GM12878 (cell line): ENCODE data around the gene NACC1.

Experiments used
- ATF7 ChIP-seq: fragments of 450-650 bp; IDR thresholded peaks from 2 replicates; pipeline ENCODE4 v1.6.1; 2016; ENCODE audit warnings: low read depth, mild to moderate bottlenecking
- CBX5 ChIP-seq: sonication (generic); IDR thresholded peaks from 2 replicates; pipeline ENCODE4 v1.6.1; 2016; ENCODE audit warnings: low read depth, moderate library complexity, mild to moderate bottlenecking, inconsistent platforms
- CHD2 ChIP-seq: IDR thresholded peaks from 2 replicates; pipeline ENCODE4 v1.6.1; 2011; ENCODE audit warnings: low read depth, low read length, improper control_type of control experiment, borderline replicate concordance
- CTCF ChIP-seq, 3 experiments: IDR thresholded peaks in 2 of 3; conservative IDR thresholded peaks in 1 of 3; 2 replicates each; pipeline ENCODE4 v1.5.1; 2011; ENCODE audit warnings: low read depth in 3 of 3, low read length in 3 of 3, mild to moderate bottlenecking in 3 of 3, control low read depth in 2 of 3, moderate library complexity in 2 of 3, inconsistent platforms in 1 of 3, mixed read lengths in 1 of 3; ENCODE audit not compliant: control insufficient read depth in 2 of 3, insufficient read depth in 1 of 3; ENCODE audit errors: extremely low read depth in 1 of 3
- EZH2 ChIP-seq: IDR thresholded peaks from 2 replicates; pipeline ENCODE4 v1.6.1; 2012; ENCODE audit warnings: low read depth, mild to moderate bottlenecking, control low read depth, inconsistent platforms, low read length, borderline replicate concordance; ENCODE audit not compliant: control insufficient read depth
- HDAC6 ChIP-seq: fragments of 200-600 bp; sonication (generic); IDR thresholded peaks from one replicate; pipeline ENCODE4 v1.8.0; 2017; ENCODE audit warnings: antibody characterized with exemption; ENCODE audit not compliant: unreplicated experiment
- MYC ChIP-seq: IDR thresholded peaks from 2 replicates; pipeline ENCODE4 v1.6.1; 2011; ENCODE audit warnings: mild to moderate bottlenecking, low read length, moderate library complexity, inconsistent platforms; ENCODE audit not compliant: insufficient read depth, insufficient replicate concordance, insufficient read length, severe bottlenecking
- POLR2A ChIP-seq: IDR thresholded peaks from 2 replicates; pipeline ENCODE4 v1.6.1; 2011; ENCODE audit warnings: low read depth, mild to moderate bottlenecking, low read length
- POLR2AphosphoS5 ChIP-seq: IDR thresholded peaks from 2 replicates; pipeline ENCODE4 v1.6.1; 2011; ENCODE audit warnings: mild to moderate bottlenecking, low read length, inconsistent platforms
- RAD21 ChIP-seq: IDR thresholded peaks from 2 replicates; pipeline ENCODE4 v1.6.1; 2011; ENCODE audit warnings: mild to moderate bottlenecking, low read depth, low read length, moderate library complexity; ENCODE audit not compliant: insufficient read depth
- RELB ChIP-seq: fragments of 450-650 bp; IDR thresholded peaks from 2 replicates; pipeline ENCODE4 v1.6.1; 2017; ENCODE audit warnings: low read depth, mild to moderate bottlenecking, moderate library complexity
- RFX5 ChIP-seq: IDR thresholded peaks from 2 replicates; pipeline ENCODE4 v1.6.1; 2011; ENCODE audit warnings: low read depth, low read length, improper control_type of control experiment
- YY1 ChIP-seq: IDR thresholded peaks from 2 replicates; pipeline ENCODE4 v1.6.1; 2011; ENCODE audit warnings: low read depth, mild to moderate bottlenecking, low read length

DNA sequence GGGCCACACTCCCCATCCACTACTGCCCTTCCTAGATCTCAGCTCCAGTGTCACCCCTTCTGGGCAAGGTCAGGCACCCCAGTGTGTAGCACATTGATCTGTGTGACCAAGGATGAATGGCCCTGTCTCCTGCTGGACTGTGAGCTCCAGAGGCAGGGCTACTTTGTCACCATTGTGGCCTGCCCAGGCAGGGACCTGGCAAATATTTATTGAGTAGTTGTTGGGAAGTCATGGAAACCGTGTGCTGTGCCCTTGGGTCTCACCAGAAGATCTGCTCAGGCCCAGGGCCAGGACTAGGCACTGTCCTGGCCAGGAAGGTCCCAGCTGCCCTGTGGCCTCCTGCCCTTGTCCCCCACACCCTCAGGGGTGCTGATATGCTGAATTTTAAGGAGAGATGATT, 10.5 kb downstream of the NACC1 start:
- TF ChIP-seq RELB: no peak
- no peak for TF ChIP-seq ATF7
- no peak for TF ChIP-seq POLR2A
- no peak for TF ChIP-seq RAD21
- no peak for TF ChIP-seq CTCF (IDR thresholded peaks at IDR 0.05 in 2 of 3, conservative IDR thresholded peaks at IDR 0.05 in 1 of 3; ENCODE audit: control insufficient read depth in 2 of 3, extremely low read depth in 1 of 3, insufficient read depth in 1 of 3, low read depth in 3 of 3, low read length in 3 of 3)
- TF ChIP-seq CHD2: no peak
- no peak for TF ChIP-seq EZH2
- no peak for TF ChIP-seq CBX5
- TF ChIP-seq YY1: no peak
- no peak for TF ChIP-seq HDAC6
- TF ChIP-seq POLR2AphosphoS5: no peak
- TF ChIP-seq MYC: no peak
- no peak for TF ChIP-seq RFX5
